Kidney (tissue), 14 donors: ENCODE results near the gene NNAT. TPM values are rescaled to one million over a fixed set of nuclear protein-coding genes. Genes with fewer than 3 reads are reported as not detected.

ENCODE experiments used
- DNase-seq, 5 donors: peaks; one replicate each; pipeline ENCODE4 v3.0.0-alpha.2; 2013 to 2020
- FAIRE-seq: peaks from 2 replicates; lab custom pipeline; 2012; peaks lifted over from hg19 to GRCh38; lab: Jason Lieb, UNC
- H3K27ac ChIP-seq, 2 donors: one replicate each; pipeline ENCODE4 v1.7.0; 2013; ENCODE audit warnings: low read depth in 2 of 2, low read length in 2 of 2, inconsistent platforms in 1 of 2
- H3K27me3 ChIP-seq: one replicate; pipeline ENCODE4 v1.7.1; 2013; ENCODE audit warnings: low read length, inconsistent platforms; ENCODE audit not compliant: control insufficient read depth, insufficient read depth
- H3K36me3 ChIP-seq, 3 donors: one replicate each; pipeline versions ENCODE4 v1.7.0 to v1.7.1; 2013; ENCODE audit warnings: low read length in 3 of 3, control low read depth in 1 of 3, inconsistent platforms in 1 of 3; ENCODE audit not compliant: insufficient read depth in 3 of 3, control insufficient read depth in 2 of 3
- H3K4me1 ChIP-seq, 3 donors: one replicate each; pipeline versions ENCODE4 v1.7.0 to v1.7.1; 2013; ENCODE audit warnings: low read length in 3 of 3, inconsistent platforms in 1 of 3, low read depth in 1 of 3; ENCODE audit not compliant: control insufficient read depth in 2 of 3, insufficient read depth in 2 of 3
- H3K4me3 ChIP-seq, 3 donors: one replicate each; pipeline versions ENCODE4 v1.7.0 to v1.8.1; 2013; ENCODE audit warnings: low read length in 3 of 3, control low read depth in 1 of 3, inconsistent platforms in 1 of 3
- H3K9ac ChIP-seq, 3 donors: one replicate each; pipeline versions ENCODE4 v1.7.0 to v1.7.1; 2013; ENCODE audit warnings: low read length in 3 of 3, control low read depth in 1 of 3, inconsistent platforms in 1 of 3
- H3K9me3 ChIP-seq, 3 donors: one replicate each; pipeline versions ENCODE4 v1.7.0 to v1.7.1; 2013; ENCODE audit warnings: low read length in 3 of 3, control low read depth in 1 of 3, inconsistent platforms in 1 of 3; ENCODE audit not compliant: control insufficient read depth in 2 of 3, insufficient read depth in 1 of 3
- CTCF ChIP-seq: IDR thresholded peaks from 3 replicates; pipeline ENCODE4 v1.5.1; 2012; ENCODE audit warnings: mild to moderate bottlenecking, moderate library complexity, borderline replicate concordance; ENCODE audit not compliant: insufficient read depth; ENCODE audit errors: extremely low read depth
- intact Hi-C: fragments of 100-400 bp; cut with DNase I; formaldehyde crosslinking; loops from one replicate; pipeline ENCODE4 v1.11.1; 2022
- polyA plus RNA-seq: library from polyadenylated mRNA; stranded (reverse); fragments of 350-450 nt; fragmentation: Illumina TruSeq; extraction: RNeasy Lipid Tissue Mini Kit (QIAGEN cat#74804); gene quantifications from one replicate; pipeline ENCODE4 v1.2.3, GENCODE V29; 2014; ENCODE audit warnings: low read depth, low replicate concordance; ENCODE audit not compliant: insufficient read depth
- total RNA-seq: library from RNA; stranded (reverse); fragmentation: NEBNext Ultra II Directional; extraction: Animal tissue kit (Norgen Biotek cat#: 25700); gene quantifications from one replicate; pipeline ENCODE4 v1.2.1, GENCODE V29; 2021
- donor health status: control.
- donor health status: control.
- donor health status: control.
- donor health status: control.
- donor health status: control.
- donor health status: DM: yes; HTN: yes; CAD: no.
- donor health status: Normal renal cell carcinoma (clear cell type).

Gene NNAT
- total and polyA plus RNA-seq, 2 donors from 2014 or later, result 0.25 TPM; not detected in 1

GRCh38 chr20:37477041-37477440 lies 44.0 kb upstream of the NNAT start:
- FAIRE-seq (no peak), DNase-seq (no peak)
- intact Hi-C loops, result no loop called here
- H3K4me3 ChIP-seq, result no peak overlapping the region
- no peaks in the 10 kb centered on the region for H3K9me3 ChIP-seq
- H3K4me1 ChIP-seq, result peaks cover 0 to 2% (median 0%) of the 10 kb centered on the region in 3 donors
- no peak overlapping the region for H3K9ac ChIP-seq
- H3K27me3 ChIP-seq, result no peaks in the 10 kb centered on the region
- H3K36me3 ChIP-seq, result no peaks in the 10 kb centered on the region
- no peak overlapping the region for H3K27ac ChIP-seq
- TF ChIP-seq CTCF, result no peak

DNA sequence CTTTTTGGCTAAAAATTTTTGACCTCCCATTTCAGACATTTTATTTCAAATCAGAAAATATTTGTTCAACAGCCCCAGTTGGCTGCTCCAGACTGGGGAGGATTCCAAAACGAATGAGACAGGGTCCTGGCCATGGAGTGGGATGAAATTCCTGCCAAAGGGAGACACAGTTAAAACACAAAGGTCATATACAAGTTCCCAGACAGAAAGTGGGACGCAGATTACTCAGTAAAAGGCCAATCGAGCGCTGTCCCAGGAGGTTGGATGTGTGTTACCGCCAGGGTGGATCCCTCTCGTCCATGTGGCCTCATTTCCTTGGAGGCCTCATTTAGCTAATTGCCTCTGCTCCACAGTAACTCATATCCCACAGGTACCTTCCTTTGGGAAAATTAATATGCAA lies 41.8 kb upstream of the NNAT start:
- Histone ChIP-seq H3K9ac (no peak overlapping the region), H3K4me3 (no peak overlapping the region), H3K27ac (no peak overlapping the region), H3K36me3 (no peaks in the 10 kb centered on the region), H3K4me1 (peaks cover 0 to 2% (median 0%) of the 10 kb centered on the region in 3 donors), H3K27me3 (no peaks in the 10 kb centered on the region), H3K9me3 (no peaks in the 10 kb centered on the region)
- FAIRE-seq, result no peak
- DNase-seq, result no peak
- intact Hi-C loops, result no loop called here
- TF ChIP-seq CTCF, result no peak

- H3K27me3 ChIP-seq, result no peaks in the 10 kb centered on the region
- H3K4me1 ChIP-seq, result peaks cover 0 to 2% (median 0%) of the 10 kb centered on the region in 3 donors
- H3K27ac ChIP-seq, result no peak overlapping the region
- TF ChIP-seq CTCF, result no peak
- H3K9me3 ChIP-seq, result no peaks in the 10 kb centered on the region
- intact Hi-C loops, result no loop called here
- DNase-seq (no peak), FAIRE-seq (no peak)
- no peak overlapping the region for H3K9ac ChIP-seq
- H3K36me3 ChIP-seq, result no peaks in the 10 kb centered on the region
- H3K4me3 ChIP-seq, result no peak overlapping the region
Measured at GRCh38 chr20:37479925-37480691, 40.9 kb upstream of the NNAT start.
